Right ventricle myocardium inferior (tissue), 1 donor: Measurements from ENCODE around the gene SPPL2C. TPM values are rescaled to one million over a fixed set of nuclear protein-coding genes. Genes with fewer than 3 reads are reported as not detected.

Source experiments
- ATAC-seq: fragments of 200-7000 bp; cut with Tn5 transposase; one replicate; pipeline ENCODE4 v1.9.1; 2020; ENCODE audit warnings: mild to moderate bottlenecking, moderate library complexity
- DNase-seq: peaks from one replicate; pipeline ENCODE4 v3.0.0; 2021; ENCODE audit errors: missing footprints
- intact Hi-C: fragments of 100-400 bp; cut with DNase I; formaldehyde crosslinking; loops from one replicate; pipeline ENCODE4 v1.11.0; 2022
- total RNA-seq: library from RNA; stranded (reverse); fragmentation: NEBNext Ultra II Directional; extraction: Animal tissue kit (Norgen Biotek cat#: 25700); gene quantifications from one replicate; pipeline ENCODE4 v1.2.1, GENCODE V29; 2021
- donor health status: DM: no; HTN: yes; CAD: no; lungs with severe emphysema.

SPPL2C gene
- total RNA-seq, 1 donor from 2014 or later, result not detected

DNA sequence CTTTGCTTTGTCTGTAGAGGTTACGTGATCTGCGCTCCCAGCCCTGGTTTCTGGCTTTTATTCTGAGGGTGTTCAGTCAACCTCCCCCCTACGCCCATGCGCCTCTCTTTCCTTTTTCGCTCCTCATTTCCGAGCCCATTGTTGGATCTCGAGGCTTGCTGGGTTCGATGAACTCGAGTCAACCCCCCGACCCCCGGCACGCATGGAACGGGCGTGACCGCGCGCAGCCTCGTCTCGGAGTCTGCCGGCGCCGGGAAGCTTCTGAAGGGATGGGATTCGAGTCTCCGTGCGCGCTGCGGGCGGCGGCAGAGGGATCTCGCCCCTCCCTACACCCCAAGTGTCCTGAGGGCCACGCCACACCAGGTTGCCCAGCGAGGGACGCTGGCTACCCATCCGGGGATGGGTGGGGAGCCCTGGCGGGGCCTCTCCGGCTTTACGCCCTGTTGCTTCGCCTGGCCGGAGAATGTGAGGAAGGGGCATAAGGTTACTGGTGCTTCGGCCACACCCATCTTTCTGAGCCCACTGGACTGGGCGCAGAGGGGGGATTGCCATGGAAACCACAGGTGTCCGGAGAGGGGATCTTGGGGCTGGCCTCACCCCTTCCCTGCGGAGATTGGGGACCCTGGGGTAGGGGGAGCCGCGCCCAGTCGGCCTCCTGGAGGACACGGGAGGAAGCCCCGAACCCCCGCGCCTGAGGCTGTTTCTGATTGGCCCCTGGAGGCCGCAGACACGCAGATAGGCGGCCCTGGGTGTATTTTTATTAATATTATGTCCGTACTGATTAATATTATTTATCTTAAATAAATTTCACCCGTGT, 51.5 kb downstream of the SPPL2C start:
- ATAC-seq (no peak), DNase-seq (no peak)
- intact Hi-C loops, result loop anchor here (2.0 kb wide), 1 partner anchor 53 kb away; no protein-coding TSS in a partner anchor

Other genes starting within 250 kb of the SPPL2C start
- gene CRHR1, start 60.6 kb upstream of the SPPL2C start, total RNA-seq, result not detected
- gene MAPT, start 49.7 kb downstream of the SPPL2C start, total RNA-seq, result 39.3 TPM
- not detected for gene STH, start 154.4 kb downstream of the SPPL2C start, total RNA-seq